Activated naive CD8-positive, alpha-beta T cell treated with anti-CD3 and anti-CD28 coated beads for 36 hours (primary cell): Measurements from ENCODE around the gene AGFG1. TPM values are rescaled to one million over a fixed set of nuclear protein-coding genes. Genes with fewer than 3 reads are reported as not detected.

Experiments
- DNase-seq: peaks from one replicate; pipeline ENCODE4 v3.0.0; 2021
- H3K27ac Mint-ChIP-seq: one replicate; pipeline ENCODE4 v1.8.0; 2022; ENCODE audit warnings: mild to moderate bottlenecking, moderate library complexity, mixed read lengths
- H3K27me3 Mint-ChIP-seq: one replicate; pipeline ENCODE4 v1.8.0; 2022; ENCODE audit warnings: mild to moderate bottlenecking, mixed read lengths
- H3K36me3 Mint-ChIP-seq: one replicate; pipeline ENCODE4 v1.8.0; 2021; ENCODE audit warnings: mild to moderate bottlenecking, mixed read lengths
- H3K4me1 Mint-ChIP-seq: one replicate; pipeline ENCODE4 v1.8.0; 2021; ENCODE audit warnings: mixed read lengths
- H3K4me3 Mint-ChIP-seq: one replicate; pipeline ENCODE4 v1.8.0; 2022; ENCODE audit warnings: mild to moderate bottlenecking, moderate library complexity, mixed read lengths
- H3K9me3 Mint-ChIP-seq: one replicate; pipeline ENCODE4 v1.8.0; 2022; ENCODE audit warnings: mixed read lengths
- total RNA-seq, 2 experiments: library from RNA; stranded (reverse); gene quantifications; one replicate each; pipeline ENCODE4 v1.2.3, GENCODE V29; 2021

AGFG1 gene
- total RNA-seq = 100 to 1,000 TPM; 151 to 162 TPM

DNA sequence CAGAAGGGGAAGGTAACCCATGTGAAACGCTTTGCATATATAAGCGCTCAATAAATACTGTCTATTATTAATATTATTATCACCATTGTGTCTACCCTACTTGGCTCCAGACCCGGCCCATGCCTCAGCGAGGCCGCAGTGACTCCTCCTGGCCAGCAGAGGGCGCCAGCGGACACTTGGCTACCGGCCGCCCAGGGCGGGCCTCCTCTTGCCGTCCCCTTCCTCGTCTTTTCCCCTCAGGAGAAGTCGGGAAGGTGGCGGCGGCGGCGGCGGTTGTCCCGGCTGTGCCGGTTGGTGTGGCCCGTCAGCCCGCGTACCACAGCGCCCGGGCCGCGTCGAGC is at the start of gene AGFG1:
Gene AGFG1, plus strand, starts transcription at position 233 of the 341 bp plus-strand sequence. CDS start 266 bp downstream, outside the sequence.
- peaks cover 50% of the 10 kb centered on the region for H3K4me1 Mint-ChIP-seq
- peak; percentile 86 for DNase-seq
- H3K4me3 Mint-ChIP-seq = peak within 1 kb of the TSS; percentile 97
- H3K27ac Mint-ChIP-seq = peak within 1 kb of the TSS; percentile 83
- H3K27me3 Mint-ChIP-seq = no peaks in the 10 kb centered on the region
- no peaks in the 10 kb centered on the region for H3K9me3 Mint-ChIP-seq
- H3K36me3 Mint-ChIP-seq = peaks cover 12% of the 10 kb centered on the region

GRCh38 chr2:227423656-227424499 is 48.1 kb upstream of the AGFG1 start:
- H3K27me3 Mint-ChIP-seq = no peaks in the 10 kb centered on the region
- no peaks in the 10 kb centered on the region for H3K36me3 Mint-ChIP-seq
- peaks cover 14% of the 10 kb centered on the region for H3K4me1 Mint-ChIP-seq
- no peak overlapping the region for H3K27ac Mint-ChIP-seq
- H3K4me3 Mint-ChIP-seq = no peak overlapping the region
- no peak for DNase-seq
- no peaks in the 10 kb centered on the region for H3K9me3 Mint-ChIP-seq

GRCh38 chr2:227428731-227429285 is 43.1 kb upstream of the AGFG1 start:
- H3K36me3 Mint-ChIP-seq = peaks cover 12% of the 10 kb centered on the region
- DNase-seq = no peak
- H3K27me3 Mint-ChIP-seq = no peaks in the 10 kb centered on the region
- H3K9me3 Mint-ChIP-seq = peaks cover 13% of the 10 kb centered on the region
- peak overlapping the region; percentile 25 for H3K27ac Mint-ChIP-seq
- H3K4me3 Mint-ChIP-seq = no peak overlapping the region
- peaks cover 14% of the 10 kb centered on the region for H3K4me1 Mint-ChIP-seq

DNA sequence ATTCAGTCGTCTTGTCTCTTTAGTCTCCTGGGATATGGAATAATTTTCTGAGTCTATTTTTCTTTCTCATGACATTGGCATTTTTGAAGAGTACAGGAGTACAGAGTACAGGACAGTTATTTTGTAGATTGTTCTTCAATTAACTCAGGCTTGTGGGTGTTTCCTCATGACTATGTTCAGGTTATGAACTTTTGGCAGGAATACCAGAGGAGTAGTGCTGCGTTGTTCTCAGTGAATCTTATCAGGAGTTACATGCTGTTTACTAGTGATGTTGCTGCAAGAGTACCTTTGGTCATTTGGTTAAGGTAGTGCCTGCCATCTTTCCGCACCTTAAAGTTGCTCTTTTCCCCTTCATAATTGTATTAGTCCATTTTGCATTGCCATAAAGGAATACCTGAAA is 41.3 kb upstream of the AGFG1 start:
- Mint-ChIP-seq H3K4me1 (peaks cover 17% of the 10 kb centered on the region), H3K27me3 (no peaks in the 10 kb centered on the region), H3K9me3 (peaks cover 14% of the 10 kb centered on the region), H3K36me3 (peaks cover 17% of the 10 kb centered on the region), H3K4me3 (no peak overlapping the region), H3K27ac (no peak overlapping the region)
- no peak for DNase-seq

GRCh38 chr2:227433171-227433570 is 38.8 kb upstream of the AGFG1 start:
- H3K36me3 Mint-ChIP-seq = peaks cover 17% of the 10 kb centered on the region
- H3K9me3 Mint-ChIP-seq = peaks cover 16% of the 10 kb centered on the region
- no peak overlapping the region for H3K4me3 Mint-ChIP-seq
- no peaks in the 10 kb centered on the region for H3K27me3 Mint-ChIP-seq
- no peak overlapping the region for H3K27ac Mint-ChIP-seq
- peaks cover 9% of the 10 kb centered on the region for H3K4me1 Mint-ChIP-seq
- no peak for DNase-seq

GRCh38 chr2:227436436-227437174 is 35.4 kb upstream of the AGFG1 start:
- H3K4me1 Mint-ChIP-seq = peaks cover 6% of the 10 kb centered on the region
- no peak overlapping the region for H3K27ac Mint-ChIP-seq
- H3K4me3 Mint-ChIP-seq = no peak overlapping the region
- H3K27me3 Mint-ChIP-seq = no peaks in the 10 kb centered on the region
- peaks cover 16% of the 10 kb centered on the region for H3K9me3 Mint-ChIP-seq
- H3K36me3 Mint-ChIP-seq = peaks cover 17% of the 10 kb centered on the region
- DNase-seq = no peak

GRCh38 chr2:227439214-227439613 is 32.7 kb upstream of the AGFG1 start:
- Mint-ChIP-seq H3K4me1 (peaks cover 6% of the 10 kb centered on the region), H3K4me3 (no peak overlapping the region)
- DNase-seq = no peak

DNA sequence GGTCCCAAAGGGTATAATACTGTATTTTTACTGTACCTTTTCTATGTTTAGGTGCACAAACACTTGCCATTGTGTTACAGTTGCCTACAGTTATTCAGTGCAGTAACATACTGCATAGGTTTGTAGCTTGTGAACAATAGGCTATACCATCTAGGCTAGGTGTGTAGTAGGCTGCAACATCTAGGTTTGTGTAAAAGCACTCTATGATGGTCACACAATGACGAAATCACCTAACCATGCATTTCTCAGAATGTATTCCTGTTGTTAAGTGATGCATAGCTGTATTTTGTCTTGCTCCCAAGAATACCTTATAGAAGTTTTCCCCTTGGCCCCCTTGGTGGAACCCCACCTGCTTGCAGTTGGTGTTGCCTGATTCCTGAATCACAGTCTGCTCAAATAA is 29.3 kb upstream of the AGFG1 start:
- no peak for DNase-seq
- Mint-ChIP-seq H3K27me3 (no peaks in the 10 kb centered on the region), H3K4me1 (peaks cover 9% of the 10 kb centered on the region), H3K9me3 (no peaks in the 10 kb centered on the region), H3K4me3 (no peak overlapping the region), H3K36me3 (no peaks in the 10 kb centered on the region), H3K27ac (no peak overlapping the region)

More at GRCh38 chr2:227439214-227439613, 32.7 kb upstream of the AGFG1 start:
- Mint-ChIP-seq H3K27me3 (no peaks in the 10 kb centered on the region), H3K27ac (no peak overlapping the region), H3K9me3 (peaks cover 2% of the 10 kb centered on the region), H3K36me3 (peaks cover under 1% of the 10 kb centered on the region)

DNA sequence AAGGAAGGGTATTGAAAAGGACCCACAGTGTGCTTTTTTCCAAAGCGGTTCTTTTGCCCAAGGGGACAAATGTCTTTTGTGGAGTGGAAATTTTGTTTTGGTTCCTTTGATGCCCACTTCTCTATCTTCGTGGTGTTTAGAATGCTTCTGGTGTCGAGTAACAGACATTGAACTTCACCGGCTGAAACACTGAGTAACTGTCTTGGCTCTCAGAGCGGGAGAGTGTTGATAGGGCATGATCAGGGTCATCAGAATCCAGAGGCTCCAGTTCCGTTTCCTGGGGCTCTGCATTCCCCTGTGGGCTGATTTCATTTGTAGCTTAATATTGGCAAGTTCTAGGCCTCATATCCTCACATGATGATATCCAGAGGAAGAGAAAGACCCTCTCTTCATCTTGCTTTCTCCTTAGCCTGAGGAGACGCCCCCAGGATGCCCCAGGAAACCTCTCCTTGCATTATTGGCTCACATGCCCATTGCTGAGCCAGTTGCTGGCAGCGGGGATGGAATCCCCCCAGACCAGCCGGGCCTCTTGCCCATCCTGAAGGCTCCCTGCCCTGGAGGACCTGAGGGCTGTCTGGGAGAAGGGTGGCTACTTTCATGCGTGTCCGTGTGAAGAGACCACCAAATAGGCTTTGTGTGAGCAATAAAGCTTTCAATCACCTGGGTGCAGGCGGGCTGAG is 27.9 kb upstream of the AGFG1 start:
- Mint-ChIP-seq H3K4me1 (peaks cover 7% of the 10 kb centered on the region), H3K4me3 (no peak overlapping the region), H3K9me3 (no peaks in the 10 kb centered on the region), H3K36me3 (no peaks in the 10 kb centered on the region), H3K27me3 (no peaks in the 10 kb centered on the region), H3K27ac (no peak overlapping the region)
- DNase-seq = no peak

GRCh38 chr2:227447606-227448005 is 24.4 kb upstream of the AGFG1 start:
- Mint-ChIP-seq H3K4me3 (no peak overlapping the region), H3K27me3 (no peaks in the 10 kb centered on the region), H3K4me1 (peaks cover 20% of the 10 kb centered on the region), H3K36me3 (no peaks in the 10 kb centered on the region), H3K9me3 (no peaks in the 10 kb centered on the region), H3K27ac (no peak overlapping the region)
- DNase-seq = no peak

DNA sequence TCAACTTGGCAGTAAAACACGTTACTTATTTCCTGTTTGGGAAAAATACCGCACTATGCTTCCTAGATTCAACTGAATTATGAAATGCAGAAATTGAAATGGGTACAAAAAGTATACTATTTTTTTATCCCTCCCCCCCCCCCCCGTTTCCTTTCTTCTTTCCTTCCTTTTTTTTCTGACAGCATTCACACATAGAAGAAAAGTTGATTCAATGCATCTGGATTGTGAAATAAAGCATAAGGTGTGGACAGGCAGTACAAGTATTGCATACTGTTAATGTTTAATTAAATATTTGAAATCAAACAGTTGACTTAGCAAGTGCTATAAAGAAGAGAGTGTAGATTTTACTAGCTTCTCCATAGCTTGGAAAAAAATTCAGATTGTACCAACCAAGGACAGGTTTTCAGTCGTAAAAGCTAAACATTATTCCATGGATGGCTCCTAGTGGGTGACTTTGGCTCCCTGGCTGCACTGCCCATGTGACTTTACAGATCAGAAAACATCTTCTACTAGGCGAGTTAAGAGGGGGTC is 21.6 kb upstream of the AGFG1 start:
- DNase-seq = no peak
- Mint-ChIP-seq H3K9me3 (no peaks in the 10 kb centered on the region), H3K4me1 (peaks cover 32% of the 10 kb centered on the region), H3K4me3 (no peak overlapping the region), H3K27ac (no peak overlapping the region), H3K27me3 (no peaks in the 10 kb centered on the region), H3K36me3 (no peaks in the 10 kb centered on the region)

- Mint-ChIP-seq H3K4me3 (no peak overlapping the region), H3K4me1 (peaks cover 35% of the 10 kb centered on the region), H3K27me3 (no peaks in the 10 kb centered on the region), H3K9me3 (no peaks in the 10 kb centered on the region), H3K27ac (no peak overlapping the region), H3K36me3 (no peaks in the 10 kb centered on the region)
- DNase-seq = no peak
These were observed 20.9 kb upstream of the AGFG1 start for GRCh38 chr2:227450926-227451654.

- H3K4me3 Mint-ChIP-seq = no peak overlapping the region
- no peaks in the 10 kb centered on the region for H3K36me3 Mint-ChIP-seq
- H3K27ac Mint-ChIP-seq = no peak overlapping the region
- DNase-seq = no peak
- peaks cover 39% of the 10 kb centered on the region for H3K4me1 Mint-ChIP-seq
- no peaks in the 10 kb centered on the region for H3K27me3 Mint-ChIP-seq
- no peaks in the 10 kb centered on the region for H3K9me3 Mint-ChIP-seq
These were observed 20.3 kb upstream of the AGFG1 start for GRCh38 chr2:227451655-227451992.

GRCh38 chr2:227453810-227454209 is 18.1 kb upstream of the AGFG1 start:
- DNase-seq = no peak
- peaks cover 56% of the 10 kb centered on the region for H3K4me1 Mint-ChIP-seq
- H3K27ac Mint-ChIP-seq = peak overlapping the region; percentile 58
- peaks cover 1% of the 10 kb centered on the region for H3K36me3 Mint-ChIP-seq
- no peaks in the 10 kb centered on the region for H3K9me3 Mint-ChIP-seq
- no peak overlapping the region for H3K4me3 Mint-ChIP-seq
- no peaks in the 10 kb centered on the region for H3K27me3 Mint-ChIP-seq
